Activated naive CD4-positive, alpha-beta T cell treated with anti-CD3 and anti-CD28 coated beads, Interleukin-2, amount 50 U/mL, for 72 hours (primary cell): ENCODE results near the gene AOC3. TPM values are rescaled to one million over a fixed set of nuclear protein-coding genes. Genes with fewer than 3 reads are reported as not detected.

Source experiments
- ATAC-seq, 2 donors: fragments of 150-1000 bp; cut with Tn5 transposase; 2 replicates each; pipeline ENCODE4 v1.10.0; 2021; ENCODE audit warnings: mild to moderate bottlenecking in 2 of 2, moderate library complexity in 2 of 2
- DNase-seq, 2 donors: peaks; one replicate each; pipeline ENCODE4 v3.0.0; 2021 to 2022; ENCODE audit warnings: low spot score in 2 of 2
- H3K27ac Mint-ChIP-seq, 2 donors: one replicate each; pipeline ENCODE4 v1.8.0; 2022; ENCODE audit warnings: mild to moderate bottlenecking in 2 of 2, mixed read lengths in 2 of 2
- H3K36me3 Mint-ChIP-seq, 2 donors: one replicate each; pipeline ENCODE4 v1.8.0; 2022; ENCODE audit warnings: mixed read lengths in 2 of 2
- H3K9me3 Mint-ChIP-seq, 2 donors: one replicate each; pipeline ENCODE4 v1.8.0; 2022; ENCODE audit warnings: mixed read lengths in 2 of 2
- total RNA-seq, 2 donors: library from RNA; stranded (reverse); gene quantifications; one replicate each; pipeline ENCODE4 v1.2.3, GENCODE V29; 2022

AOC3 gene
- 1 to 10 TPM; 3.0 to 5.0 TPM for total RNA-seq

DNA sequence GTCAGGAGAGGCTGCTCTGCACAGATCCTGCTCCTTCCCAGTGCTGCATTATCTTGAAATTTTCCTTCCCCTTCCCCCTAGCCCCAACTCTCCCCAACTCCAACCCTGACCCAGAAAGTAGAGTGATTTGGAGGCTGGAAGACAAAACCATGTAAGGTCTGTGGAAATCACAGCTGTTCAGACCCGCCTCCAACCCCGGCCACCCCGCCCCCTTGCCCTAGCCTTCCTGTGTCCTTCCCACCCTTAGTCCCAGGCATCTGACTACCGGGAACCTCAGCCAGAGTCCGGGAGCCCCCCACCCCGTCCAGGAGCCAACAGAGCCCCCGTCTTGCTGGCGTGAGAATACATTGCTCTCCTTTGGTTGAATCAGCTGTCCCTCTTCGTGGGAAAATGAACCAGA is at the start of gene AOC3:
Gene AOC3, plus strand, starts transcription at position 246 of the 400 bp plus-strand sequence. Its CDS starts 145 bp downstream, at position 391.
- Mint-ChIP-seq H3K9me3 (no peaks in the 10 kb centered on the region), H3K27ac (peak within 1 kb of the TSS in 1 of 2 donors; percentile 55), H3K36me3 (no peaks in the 10 kb centered on the region)
- DNase-seq, result peak in 1 of 2 donors; percentile 40
- no peak for ATAC-seq

DNA sequence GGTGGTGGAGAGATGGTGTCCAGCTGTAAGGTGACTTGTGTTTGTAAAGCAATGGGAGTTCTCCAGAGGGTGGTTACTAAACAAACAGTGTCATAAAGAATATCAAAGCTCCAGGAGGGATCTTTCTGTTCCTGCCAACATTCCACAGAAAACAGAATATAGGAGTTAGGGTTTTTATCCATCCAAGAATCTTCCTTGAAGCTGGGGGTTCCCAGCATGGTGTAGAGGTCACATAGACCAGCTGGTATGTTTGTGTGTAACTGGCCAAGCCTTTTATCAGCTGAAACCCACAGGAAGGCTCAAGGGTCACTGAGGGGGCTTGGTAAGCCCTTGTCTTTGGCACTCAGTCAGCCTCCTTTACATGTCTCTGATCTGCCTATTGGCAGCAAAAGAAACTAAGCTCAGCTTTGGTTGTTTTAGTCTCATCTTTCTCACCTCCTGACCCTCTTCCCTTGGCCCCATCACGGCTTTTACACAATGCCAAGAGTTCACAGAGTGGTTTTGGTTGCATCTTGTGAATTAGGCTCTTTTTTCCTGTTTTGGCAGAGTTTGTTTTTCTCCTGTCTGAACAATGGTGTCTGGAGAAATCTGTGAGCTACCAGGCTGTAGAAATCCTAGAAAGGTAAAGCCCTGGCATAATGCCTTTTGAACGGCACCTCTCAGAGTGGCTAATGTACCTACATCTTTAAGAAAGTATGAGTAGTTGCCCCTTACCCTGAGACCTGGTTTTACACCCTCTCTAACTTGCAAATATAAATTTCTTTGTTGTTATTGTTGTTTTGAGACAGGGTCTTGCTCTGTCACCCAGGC is 47.7 kb upstream of the AOC3 start:
- ATAC-seq (no peak), DNase-seq (no peak)
- Mint-ChIP-seq H3K27ac (no peak overlapping the region), H3K36me3 (peaks cover 7% of the 10 kb centered on the region in 2 donors), H3K9me3 (peaks cover 4% of the 10 kb centered on the region in 2 donors)

- ATAC-seq (no peak), DNase-seq (no peak)
- H3K36me3 Mint-ChIP-seq, result no peaks in the 10 kb centered on the region
- H3K9me3 Mint-ChIP-seq, result no peaks in the 10 kb centered on the region
- H3K27ac Mint-ChIP-seq, result no peak overlapping the region
Observed at GRCh38 chr17:42804918-42805367, 46.1 kb upstream of the AOC3 start.

DNA sequence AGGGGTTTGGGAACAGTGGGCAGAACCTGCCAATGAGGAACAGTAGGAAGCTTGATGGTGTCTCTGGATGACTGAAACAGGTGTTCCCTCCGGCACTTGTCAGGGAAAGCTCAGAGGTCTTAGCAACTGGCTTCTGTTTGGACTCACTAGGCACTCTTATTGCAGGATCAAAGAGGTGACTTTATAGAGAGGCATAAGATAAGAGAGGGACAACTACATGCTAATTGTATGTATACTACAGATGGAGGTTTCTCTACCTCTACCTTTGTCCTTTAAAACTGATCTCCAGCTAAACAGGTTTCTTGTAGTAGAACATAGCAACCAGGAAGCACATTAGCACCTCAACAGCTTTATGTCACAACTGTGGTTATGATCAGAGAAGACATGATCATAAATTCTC is 44.8 kb upstream of the AOC3 start:
- H3K27ac Mint-ChIP-seq, result no peak overlapping the region
- DNase-seq (no peak), ATAC-seq (no peak)
- H3K36me3 Mint-ChIP-seq, result no peaks in the 10 kb centered on the region
- no peaks in the 10 kb centered on the region for H3K9me3 Mint-ChIP-seq

GRCh38 chr17:42809250-42809649 is 41.7 kb upstream of the AOC3 start:
- peak overlapping the region in 1 of 2 donors; percentile 51 for H3K27ac Mint-ChIP-seq
- no peak for ATAC-seq
- no peak for DNase-seq
- H3K36me3 Mint-ChIP-seq, result peaks cover 0 to 6% of the 10 kb centered on the region in 2 donors
- no peaks in the 10 kb centered on the region for H3K9me3 Mint-ChIP-seq

DNA sequence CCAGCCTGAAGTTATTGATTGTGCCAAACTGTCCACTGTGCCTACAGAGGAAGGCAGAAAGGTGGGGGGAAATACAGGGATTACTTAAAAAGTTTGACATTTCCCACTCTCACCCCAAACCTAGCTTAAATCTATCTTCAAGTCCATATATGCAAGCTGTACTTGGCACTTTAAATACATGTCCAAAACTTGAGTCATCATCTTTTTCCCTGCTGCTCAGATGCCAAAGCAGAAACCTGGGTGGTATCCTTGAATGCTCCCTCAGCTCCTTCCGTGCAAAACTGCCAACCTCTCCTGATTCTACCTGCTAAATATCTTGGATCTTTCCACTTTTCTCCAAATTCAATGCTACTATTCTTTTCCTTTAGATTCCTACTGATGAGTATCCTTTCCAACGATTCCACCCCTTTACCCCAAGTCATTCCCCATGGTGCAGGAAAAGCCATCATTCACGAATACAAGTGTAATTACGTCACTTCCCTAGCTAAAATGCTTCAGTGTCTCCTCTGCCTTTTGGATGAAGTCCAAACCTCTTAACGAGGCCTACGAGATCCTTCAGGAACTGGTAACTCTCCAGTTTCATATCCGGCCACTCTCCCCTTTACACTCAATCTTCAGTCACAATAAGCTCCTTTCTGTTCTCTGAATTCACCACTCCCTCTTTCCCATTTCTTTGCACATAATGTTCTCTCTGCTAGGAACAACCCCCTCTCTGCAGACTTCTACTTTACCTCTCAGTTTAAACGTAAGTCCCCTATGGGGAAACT is 36.2 kb upstream of the AOC3 start:
- ATAC-seq (no peak), DNase-seq (no peak)
- peaks cover 10 to 23% of the 10 kb centered on the region in 2 donors for H3K36me3 Mint-ChIP-seq
- no peaks in the 10 kb centered on the region for H3K9me3 Mint-ChIP-seq
- peak overlapping the region; percentile 3 to 73 for H3K27ac Mint-ChIP-seq

GRCh38 chr17:42817866-42818265 is 33.1 kb upstream of the AOC3 start:
- ATAC-seq, result no peak
- Mint-ChIP-seq H3K36me3 (peaks cover 10 to 31% of the 10 kb centered on the region in 2 donors), H3K27ac (no peak overlapping the region), H3K9me3 (no peaks in the 10 kb centered on the region)
- DNase-seq, result no peak

DNA sequence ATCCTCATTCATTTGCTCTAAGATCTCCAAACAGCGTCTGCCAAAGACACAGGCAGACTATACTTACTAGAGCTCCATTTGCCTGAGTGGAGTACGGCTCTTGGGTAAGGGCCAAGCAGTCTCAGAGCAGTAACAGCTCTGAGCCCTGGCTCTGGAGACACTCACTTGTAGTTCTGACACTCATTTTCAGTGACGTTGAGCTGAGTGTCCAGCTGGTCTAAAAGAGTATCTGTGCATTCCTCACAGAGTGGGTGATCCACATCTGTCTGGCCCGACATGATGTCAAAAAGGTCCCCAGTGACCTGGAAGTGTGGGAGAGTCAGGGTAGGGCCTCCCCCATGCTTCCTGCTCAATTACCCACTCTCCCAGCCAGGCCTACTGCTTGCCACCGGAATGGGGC is 32.6 kb upstream of the AOC3 start:
- H3K9me3 Mint-ChIP-seq, result no peaks in the 10 kb centered on the region
- no peak overlapping the region for H3K27ac Mint-ChIP-seq
- ATAC-seq (no peak), DNase-seq (no peak)
- H3K36me3 Mint-ChIP-seq, result peaks cover 10 to 30% of the 10 kb centered on the region in 2 donors

- Mint-ChIP-seq H3K9me3 (no peaks in the 10 kb centered on the region), H3K36me3 (peaks cover 18 to 28% of the 10 kb centered on the region in 2 donors), H3K27ac (no peak overlapping the region)
- DNase-seq, result peak in 1 of 2 donors; percentile 75
- ATAC-seq, result peak in 1 of 2 donors; percentile 43
Observed at GRCh38 chr17:42819939-42820535, 31.0 kb upstream of the AOC3 start.

DNA sequence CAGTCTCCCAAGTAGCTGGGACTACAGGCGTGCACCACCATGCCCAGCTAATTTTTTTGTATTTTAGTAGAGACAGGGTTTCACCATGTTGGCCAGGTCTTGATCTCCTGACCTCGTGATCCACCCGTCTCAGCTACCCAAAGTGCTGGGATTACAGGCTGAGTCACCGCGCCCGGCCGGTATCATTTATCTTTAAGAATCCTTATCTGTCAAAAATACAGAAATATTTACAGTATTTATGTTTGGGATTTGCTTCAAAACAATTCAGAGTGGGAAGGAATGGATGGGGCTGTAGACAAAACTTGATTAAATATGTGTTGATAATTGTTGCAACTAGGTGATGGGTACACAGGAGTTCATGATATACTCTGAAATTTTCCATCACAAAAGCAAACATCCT is 29.8 kb upstream of the AOC3 start:
- H3K36me3 Mint-ChIP-seq, result peaks cover 18 to 23% of the 10 kb centered on the region in 2 donors
- H3K9me3 Mint-ChIP-seq, result no peaks in the 10 kb centered on the region
- H3K27ac Mint-ChIP-seq, result no peak overlapping the region
- DNase-seq, result no peak
- no peak for ATAC-seq

GRCh38 chr17:42827472-42827871 is 23.5 kb upstream of the AOC3 start:
- H3K9me3 Mint-ChIP-seq, result no peaks in the 10 kb centered on the region
- H3K36me3 Mint-ChIP-seq, result peaks cover 8 to 11% of the 10 kb centered on the region in 2 donors
- no peak overlapping the region for H3K27ac Mint-ChIP-seq
- ATAC-seq (no peak), DNase-seq (no peak)

DNA sequence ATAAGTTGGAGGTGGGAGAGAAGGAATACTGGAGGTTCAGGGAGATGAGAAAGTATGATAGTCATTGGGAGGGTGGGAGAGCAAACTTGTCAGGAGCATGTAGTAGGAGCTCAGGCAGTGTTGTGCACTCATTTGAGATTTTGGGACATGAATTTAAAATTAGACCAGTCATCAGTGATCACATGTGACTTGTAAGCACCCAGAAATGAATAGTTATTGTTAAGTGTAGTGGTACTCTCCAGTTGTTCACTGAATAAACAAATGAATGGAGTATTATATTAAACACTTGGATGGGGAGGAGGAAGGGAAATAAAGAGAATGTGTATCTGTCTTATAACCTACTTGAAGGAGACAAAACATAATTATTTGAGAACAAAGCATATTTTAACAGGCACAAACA is 20.0 kb upstream of the AOC3 start:
- ATAC-seq, result no peak
- Mint-ChIP-seq H3K27ac (no peak overlapping the region), H3K36me3 (peaks cover 0 to 15% of the 10 kb centered on the region in 2 donors), H3K9me3 (no peaks in the 10 kb centered on the region)
- DNase-seq, result no peak

DNA sequence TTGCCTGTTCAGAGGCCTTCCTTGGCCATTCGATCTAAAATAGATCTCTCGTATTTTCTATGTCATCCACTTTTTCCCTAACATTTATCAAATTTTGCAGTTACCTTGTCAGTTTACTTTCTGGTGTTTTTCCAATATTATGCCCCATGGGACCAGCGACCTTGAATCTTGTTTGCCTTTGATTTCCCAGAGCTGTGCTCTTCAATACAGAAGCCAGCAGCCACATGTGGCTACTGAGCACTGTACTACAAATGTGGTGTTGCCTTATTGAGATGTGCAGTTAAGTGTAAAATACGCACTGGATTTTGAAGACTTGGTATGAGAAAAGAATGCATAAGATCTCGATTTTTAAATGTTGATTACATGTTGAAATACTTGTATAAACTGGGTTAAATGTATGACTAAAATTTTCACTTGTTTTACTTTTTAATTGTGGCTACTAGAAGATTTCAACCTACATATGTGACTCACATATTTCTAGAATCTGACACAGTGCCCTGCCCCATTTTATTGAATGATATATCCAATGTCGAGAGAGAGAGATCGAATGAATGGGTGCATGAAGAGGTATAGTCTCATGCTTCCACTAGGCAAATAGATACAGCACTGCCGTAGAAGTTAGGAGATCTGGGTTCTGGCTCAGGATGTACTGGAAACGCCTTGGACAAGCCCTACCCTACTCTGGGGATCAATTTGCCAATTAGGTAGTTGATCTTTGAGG is 18.6 kb upstream of the AOC3 start:
- ATAC-seq (peak; percentile 21 to 35), DNase-seq (no peak)
- Mint-ChIP-seq H3K9me3 (no peaks in the 10 kb centered on the region), H3K27ac (peak overlapping the region; percentile 98), H3K36me3 (peaks cover 6 to 15% of the 10 kb centered on the region in 2 donors)

GRCh38 chr17:42832934-42833766 is 17.8 kb upstream of the AOC3 start, which contains the start of gene PSME3:
Gene PSME3, plus strand, starts transcription at chr17:42833397. Its CDS starts 235 bp downstream, at chr17:42833632.
- peak; percentile 93 to 96 for ATAC-seq
- Mint-ChIP-seq H3K9me3 (no peaks in the 10 kb centered on the region), H3K36me3 (peaks cover 13 to 15% of the 10 kb centered on the region in 2 donors), H3K27ac (peak within 1 kb of the TSS; percentile 98)
- peak; percentile 87 to 92 for DNase-seq

DNA sequence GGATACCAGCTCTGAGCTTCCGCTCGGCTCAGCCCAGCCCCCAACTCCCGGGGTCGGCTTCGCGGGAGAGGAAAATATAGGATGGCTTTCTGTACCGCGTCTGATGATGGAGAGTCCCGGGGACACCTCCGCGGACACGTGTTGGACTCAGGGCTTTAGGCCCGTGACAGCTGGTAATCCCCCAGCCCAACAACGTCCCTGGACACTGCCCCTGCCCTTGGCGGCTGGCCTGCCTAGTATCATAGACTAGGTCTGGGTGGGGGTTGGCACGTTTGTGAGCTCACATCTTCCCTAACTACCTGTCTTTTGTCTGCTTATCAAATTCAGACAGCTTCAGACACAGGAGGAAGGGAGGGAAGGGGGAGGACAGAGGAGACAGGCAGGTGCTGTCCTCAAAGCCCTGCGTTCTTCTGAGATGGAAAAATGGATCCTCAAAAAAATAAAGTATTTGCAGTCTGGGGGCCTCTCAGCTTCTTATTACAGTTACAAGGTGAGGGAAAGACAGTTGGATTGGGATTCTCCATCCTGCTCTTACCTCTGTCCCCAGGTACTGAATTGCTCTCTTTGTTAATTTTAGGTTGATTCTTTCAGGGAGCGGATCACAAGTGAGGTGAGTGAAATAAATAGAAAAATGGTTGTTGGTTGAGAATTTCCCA is 17.1 kb upstream of the AOC3 start:
- ATAC-seq (peak in 1 of 2 donors; percentile 12), DNase-seq (no peak)
- Mint-ChIP-seq H3K27ac (peak overlapping the region; percentile 98), H3K36me3 (peaks cover 18 to 20% of the 10 kb centered on the region in 2 donors), H3K9me3 (no peaks in the 10 kb centered on the region)
